WI38 (cell line): Measurements from ENCODE around the gene ADAM33.

Experiments
- H3K4me3 ChIP-seq: 2 replicates; pipeline ENCODE4 v1.5.1; 2011; ENCODE audit warnings: low read depth, mild to moderate bottlenecking, control low read depth, low read length
- TF ChIP-seq, protein P1 (sequence below): IDR thresholded peaks from 2 replicates; pipeline ENCODE4 v1.5.1; 2012; ENCODE audit warnings: low read depth, mild to moderate bottlenecking, control low read depth, low read length

The ADAM33 gene

GRCh38 chr20:3716195-3716834, 34.5 kb upstream of the ADAM33 start:
- no peak overlapping the region for H3K4me3 ChIP-seq
- TF ChIP-seq, protein P1, sequence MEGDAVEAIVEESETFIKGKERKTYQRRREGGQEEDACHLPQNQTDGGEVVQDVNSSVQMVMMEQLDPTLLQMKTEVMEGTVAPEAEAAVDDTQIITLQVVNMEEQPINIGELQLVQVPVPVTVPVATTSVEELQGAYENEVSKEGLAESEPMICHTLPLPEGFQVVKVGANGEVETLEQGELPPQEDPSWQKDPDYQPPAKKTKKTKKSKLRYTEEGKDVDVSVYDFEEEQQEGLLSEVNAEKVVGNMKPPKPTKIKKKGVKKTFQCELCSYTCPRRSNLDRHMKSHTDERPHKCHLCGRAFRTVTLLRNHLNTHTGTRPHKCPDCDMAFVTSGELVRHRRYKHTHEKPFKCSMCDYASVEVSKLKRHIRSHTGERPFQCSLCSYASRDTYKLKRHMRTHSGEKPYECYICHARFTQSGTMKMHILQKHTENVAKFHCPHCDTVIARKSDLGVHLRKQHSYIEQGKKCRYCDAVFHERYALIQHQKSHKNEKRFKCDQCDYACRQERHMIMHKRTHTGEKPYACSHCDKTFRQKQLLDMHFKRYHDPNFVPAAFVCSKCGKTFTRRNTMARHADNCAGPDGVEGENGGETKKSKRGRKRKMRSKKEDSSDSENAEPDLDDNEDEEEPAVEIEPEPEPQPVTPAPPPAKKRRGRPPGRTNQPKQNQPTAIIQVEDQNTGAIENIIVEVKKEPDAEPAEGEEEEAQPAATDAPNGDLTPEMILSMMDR: peak; percentile 77

DNA sequence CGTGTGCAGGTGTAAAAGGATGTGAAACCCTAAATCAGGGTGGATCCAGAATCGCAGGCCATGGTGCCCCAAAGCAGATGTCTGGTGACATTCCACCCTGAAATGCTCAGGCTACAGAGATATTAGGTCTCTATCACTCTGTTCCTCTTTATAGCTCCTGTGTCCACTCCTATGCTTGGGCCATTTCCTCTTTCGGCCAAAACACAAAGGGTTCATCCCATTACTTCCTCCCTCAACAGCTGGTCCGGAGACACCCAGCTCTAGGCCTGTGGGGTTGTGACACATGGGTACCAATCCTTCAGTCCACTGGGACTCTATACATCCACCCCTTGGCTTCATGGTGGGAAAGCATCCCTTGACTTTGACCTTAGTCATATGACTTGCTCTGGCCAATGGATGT, 32.3 kb upstream of the ADAM33 start:
- TF ChIP-seq, protein P1: no peak
- no peak overlapping the region for H3K4me3 ChIP-seq

DNA sequence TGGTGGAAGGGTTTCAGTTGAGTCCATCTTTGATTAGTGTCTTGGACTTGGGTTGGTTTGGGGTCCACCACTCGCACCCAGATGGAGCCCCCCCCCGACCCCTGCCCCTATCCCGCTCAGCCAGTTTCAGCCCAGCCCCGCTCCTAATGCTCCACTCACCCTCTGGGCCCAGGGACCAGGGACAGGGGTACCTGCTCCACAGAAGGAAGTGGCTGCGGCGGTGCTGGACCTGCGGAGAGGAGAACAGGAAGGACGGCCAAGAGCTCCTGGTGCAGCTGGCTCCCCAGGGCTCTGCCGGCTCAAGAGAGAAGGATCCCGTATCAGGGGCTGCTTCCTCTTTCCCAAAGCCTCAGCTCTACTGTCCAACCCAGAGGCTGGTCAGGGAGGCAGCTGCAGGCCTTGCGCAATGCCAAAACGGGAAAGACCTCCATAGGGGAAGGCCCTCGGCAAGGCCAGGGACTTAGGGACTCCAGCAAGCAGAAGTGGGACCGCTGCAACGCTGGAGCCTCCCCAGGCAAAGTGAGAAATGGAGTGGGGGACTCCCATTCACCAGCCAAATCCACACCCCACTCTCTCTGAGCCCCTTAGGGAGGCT, 30.6 kb upstream of the ADAM33 start, which contains the start of gene SIGLEC1:
Gene SIGLEC1 (minus strand): TSS at position 322 of the 595 bp plus-strand sequence. CDS start 5,472 bp downstream, outside the sequence.
- TF ChIP-seq, protein P1: no peak
- no peak within 1 kb of the TSS for H3K4me3 ChIP-seq

GRCh38 chr20:3711484-3711941, 29.7 kb upstream of the ADAM33 start:
- TF ChIP-seq, protein P1: no peak
- no peak overlapping the region for H3K4me3 ChIP-seq

DNA sequence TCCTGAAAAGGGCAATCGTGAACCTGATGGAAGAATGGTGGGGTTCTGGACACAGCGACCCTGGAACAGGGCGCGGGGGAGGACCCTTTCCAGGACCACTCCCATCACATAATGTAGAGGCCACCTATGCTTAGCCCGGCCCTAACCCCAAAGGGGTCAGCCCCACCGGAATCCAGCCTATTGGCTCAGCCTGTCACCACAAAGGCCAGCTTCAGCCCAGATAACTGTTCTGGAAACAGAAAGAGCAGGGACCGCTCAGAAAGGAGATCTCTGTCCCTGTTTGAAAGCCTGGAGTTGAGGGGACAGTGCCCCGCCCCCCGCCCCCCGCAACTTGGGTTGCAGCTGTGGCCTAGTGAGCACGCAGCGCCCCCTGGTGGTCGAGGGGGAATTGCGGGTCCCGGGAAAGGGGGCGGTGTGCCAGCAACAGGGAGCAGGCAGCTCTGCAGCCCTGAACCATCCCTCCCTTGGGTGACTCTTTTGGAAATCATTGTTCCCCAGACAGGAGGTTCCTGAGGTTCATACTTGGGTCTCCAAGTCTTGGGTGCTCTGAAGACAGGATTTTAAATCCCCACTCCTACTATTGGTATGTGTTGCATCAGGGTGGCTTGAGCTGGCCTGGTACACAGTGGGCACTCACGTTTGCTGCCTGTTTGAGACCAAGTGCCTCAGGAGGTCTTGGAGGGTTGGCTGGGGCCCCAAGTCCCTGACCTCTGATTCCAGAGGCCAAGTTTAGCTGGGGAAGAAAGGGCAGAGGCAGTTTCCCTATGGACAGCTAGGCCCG, 29.1 kb upstream of the ADAM33 start:
- H3K4me3 ChIP-seq: no peak overlapping the region
- TF ChIP-seq, protein P1: peak; percentile 88

GRCh38 chr20:3710011-3710466, 28.2 kb upstream of the ADAM33 start:
- TF ChIP-seq, protein P1: no peak
- no peak overlapping the region for H3K4me3 ChIP-seq

DNA sequence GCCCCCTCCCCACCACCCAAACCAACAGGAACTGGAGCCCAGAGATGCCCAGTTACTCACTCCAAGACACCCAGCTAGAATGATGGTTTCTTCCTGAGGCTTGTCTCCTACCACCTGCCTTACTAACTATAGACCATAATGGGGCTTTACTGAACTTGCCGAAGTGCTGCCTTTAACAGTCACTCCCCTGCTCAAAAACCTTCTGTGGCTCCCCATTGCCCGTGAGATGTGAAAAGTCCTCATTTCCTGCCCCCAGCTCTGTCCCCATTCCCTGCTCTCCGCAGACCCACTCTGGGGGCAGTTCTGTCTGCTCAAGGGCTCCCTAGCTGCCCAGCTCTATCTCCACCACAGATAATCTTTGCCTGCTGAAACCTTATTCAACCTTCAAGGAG, 25.7 kb upstream of the ADAM33 start:
- H3K4me3 ChIP-seq: no peak overlapping the region
- TF ChIP-seq, protein P1: no peak
